Neural progenitor cell (in vitro differentiated cells): Measurements from ENCODE around the gene ATG3. TPM values are rescaled to one million over a fixed set of nuclear protein-coding genes. Genes with fewer than 3 reads are reported as not detected.
"Not testable (repeated sequence)": the region's sequence is repeated elsewhere in the genome, so short reads cannot be mapped to it uniquely, and the experiment has no call there.

Experiments
- DNase-seq: peaks from one replicate; pipeline ENCODE4 v3.0.0-alpha.2; 2016; ENCODE audit warnings: low spot score
- H2AFZ ChIP-seq: fragments of 200-600 bp; sonication (generic); replicated peaks from 2 replicates; pipeline ENCODE4 v1.6.1; 2016; ENCODE audit warnings: antibody characterized with exemption
- H3F3A ChIP-seq: fragments of 200-600 bp; sonication (generic); 2 replicates; pipeline ENCODE4 v1.6.1; 2016; ENCODE audit warnings: antibody characterized with exemption, low read depth
- H3K27ac ChIP-seq: fragments of 200-600 bp; sonication (generic); 2 replicates; pipeline ENCODE4 v1.5.1; 2016; ENCODE audit warnings: mild to moderate bottlenecking
- H3K27me3 ChIP-seq: fragments of 200-600 bp; sonication (generic); 2 replicates; pipeline ENCODE4 v1.6.1; 2016; ENCODE audit warnings: mild to moderate bottlenecking, moderate library complexity
- H3K36me3 ChIP-seq: fragments of 200-600 bp; sonication (generic); 2 replicates; pipeline ENCODE4 v1.5.1; 2016
- H3K4me1 ChIP-seq: fragments of 200-600 bp; sonication (generic); 2 replicates; pipeline ENCODE4 v1.6.1; 2016; ENCODE audit warnings: mixed run types
- H3K4me2 ChIP-seq: fragments of 200-600 bp; sonication (generic); 2 replicates; pipeline ENCODE4 v1.6.1; 2016
- H3K4me3 ChIP-seq: fragments of 200-600 bp; sonication (generic); 2 replicates; pipeline ENCODE4 v1.5.1; 2016
- H3K79me2 ChIP-seq: fragments of 200-600 bp; sonication (generic); 2 replicates; pipeline ENCODE4 v1.6.1; 2016; ENCODE audit warnings: low read depth
- H3K9ac ChIP-seq: fragments of 200-600 bp; sonication (generic); 2 replicates; pipeline ENCODE4 v1.6.1; 2016
- H3K9me3 ChIP-seq: fragments of 200-600 bp; sonication (generic); 2 replicates; pipeline ENCODE4 v1.5.1; 2016; ENCODE audit warnings: low read depth
- H4K20me1 ChIP-seq: fragments of 200-600 bp; sonication (generic); 2 replicates; pipeline ENCODE4 v1.6.1; 2016; ENCODE audit warnings: low read depth
- H3K27ac Mint-ChIP-seq: 3 replicates; pipeline ENCODE4 v1.8.0; 2021; ENCODE audit warnings: mixed read lengths
- H3K27me3 Mint-ChIP-seq: 2 replicates; pipeline ENCODE4 v1.8.0; 2022; ENCODE audit warnings: low read depth, mild to moderate bottlenecking, inconsistent platforms, moderate library complexity, mixed read lengths; ENCODE audit not compliant: insufficient read depth
- H3K36me3 Mint-ChIP-seq: 3 replicates; pipeline ENCODE4 v1.8.0; 2021; ENCODE audit warnings: mixed read lengths
- H3K4me1 Mint-ChIP-seq: 3 replicates; pipeline ENCODE4 v1.8.0; 2021; ENCODE audit warnings: mixed read lengths
- H3K4me3 Mint-ChIP-seq: 3 replicates; pipeline ENCODE4 v1.8.0; 2021; ENCODE audit warnings: mild to moderate bottlenecking, moderate library complexity, mixed read lengths
- H3K9me3 Mint-ChIP-seq: 3 replicates; pipeline ENCODE4 v1.8.0; 2020; ENCODE audit warnings: mixed read lengths
- EZH2 ChIP-seq: fragments of 200-600 bp; sonication (generic); IDR thresholded peaks from 2 replicates; pipeline ENCODE4 v1.6.1; 2017; ENCODE audit warnings: antibody characterized with exemption, mild to moderate bottlenecking, moderate library complexity
- EZH2phosphoT487 ChIP-seq: fragments of 200-600 bp; sonication (generic); IDR thresholded peaks from 2 replicates; pipeline ENCODE4 v1.6.1; 2017; ENCODE audit warnings: antibody characterized with exemption
- total RNA-seq: library from RNA; depleted of rRNA; stranded (reverse); fragments of >200 nt; gene quantifications from 2 replicates; pipeline ENCODE4 v1.2.3, GENCODE V29; 2015; ENCODE audit warnings: low replicate concordance
- TF ChIP-seq, protein P1 (sequence below): fragments of 200-600 bp; sonication (generic); IDR thresholded peaks from 2 replicates; pipeline ENCODE4 v1.5.1; 2017; ENCODE audit warnings: antibody characterized with exemption, mild to moderate bottlenecking

The ATG3 gene
- total RNA-seq, 1 donor from 2014 or later, result 55.8 TPM

GRCh38 chr3:112498914-112499711 lies 62.6 kb downstream of the ATG3 start, which contains the start of gene BTLA:
TSS of gene BTLA (minus strand) at chr3:112499472. CDS start at chr3:112499358, 114 bp downstream.
- no peaks in the 10 kb centered on the region for H4K20me1 ChIP-seq
- DNase-seq, result no peak
- H2AFZ ChIP-seq, result no peak within 1 kb of the TSS
- H3K9me3 Mint-ChIP-seq, result no peaks in the 10 kb centered on the region
- no peak within 1 kb of the TSS for H3K4me3 ChIP-seq
- H3K9ac ChIP-seq, result no peak within 1 kb of the TSS
- no peak within 1 kb of the TSS for H3K4me3 Mint-ChIP-seq
- H3K36me3 ChIP-seq, result no peaks in the 10 kb centered on the region
- TF ChIP-seq EZH2phosphoT487, result no peak
- TF ChIP-seq, protein P1, sequence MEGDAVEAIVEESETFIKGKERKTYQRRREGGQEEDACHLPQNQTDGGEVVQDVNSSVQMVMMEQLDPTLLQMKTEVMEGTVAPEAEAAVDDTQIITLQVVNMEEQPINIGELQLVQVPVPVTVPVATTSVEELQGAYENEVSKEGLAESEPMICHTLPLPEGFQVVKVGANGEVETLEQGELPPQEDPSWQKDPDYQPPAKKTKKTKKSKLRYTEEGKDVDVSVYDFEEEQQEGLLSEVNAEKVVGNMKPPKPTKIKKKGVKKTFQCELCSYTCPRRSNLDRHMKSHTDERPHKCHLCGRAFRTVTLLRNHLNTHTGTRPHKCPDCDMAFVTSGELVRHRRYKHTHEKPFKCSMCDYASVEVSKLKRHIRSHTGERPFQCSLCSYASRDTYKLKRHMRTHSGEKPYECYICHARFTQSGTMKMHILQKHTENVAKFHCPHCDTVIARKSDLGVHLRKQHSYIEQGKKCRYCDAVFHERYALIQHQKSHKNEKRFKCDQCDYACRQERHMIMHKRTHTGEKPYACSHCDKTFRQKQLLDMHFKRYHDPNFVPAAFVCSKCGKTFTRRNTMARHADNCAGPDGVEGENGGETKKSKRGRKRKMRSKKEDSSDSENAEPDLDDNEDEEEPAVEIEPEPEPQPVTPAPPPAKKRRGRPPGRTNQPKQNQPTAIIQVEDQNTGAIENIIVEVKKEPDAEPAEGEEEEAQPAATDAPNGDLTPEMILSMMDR, result no peak
- TF ChIP-seq EZH2, result no peak
- H3F3A ChIP-seq, result no peaks in the 10 kb centered on the region
- no peaks in the 10 kb centered on the region for H3K79me2 ChIP-seq
- no peaks in the 10 kb centered on the region for H3K9me3 ChIP-seq
- H3K27ac ChIP-seq, result no peak within 1 kb of the TSS
- no peaks in the 10 kb centered on the region for H3K27me3 Mint-ChIP-seq
- no peaks in the 10 kb centered on the region for H3K4me1 ChIP-seq
- no peaks in the 10 kb centered on the region for H3K36me3 Mint-ChIP-seq
- H3K4me2 ChIP-seq, result no peak within 1 kb of the TSS
- H3K27me3 ChIP-seq, result no peaks in the 10 kb centered on the region
- no peaks in the 10 kb centered on the region for H3K4me1 Mint-ChIP-seq
- H3K27ac Mint-ChIP-seq, result no peak within 1 kb of the TSS

GRCh38 chr3:112497897-112498548 lies 63.7 kb downstream of the ATG3 start:
- Histone ChIP-seq H3K36me3 (no peaks in the 10 kb centered on the region), H3F3A (no peaks in the 10 kb centered on the region), H3K9ac (no peak overlapping the region), H3K4me3 (no peak overlapping the region), H3K79me2 (no peaks in the 10 kb centered on the region), H3K9me3 (no peaks in the 10 kb centered on the region), H3K4me2 (no peak overlapping the region), H3K27ac (no peak overlapping the region), H3K4me1 (no peaks in the 10 kb centered on the region), H4K20me1 (no peaks in the 10 kb centered on the region), H3K27me3 (no peaks in the 10 kb centered on the region), H2AFZ (no peak overlapping the region)
- H3K4me1 Mint-ChIP-seq, result no peaks in the 10 kb centered on the region
- DNase-seq, result no peak
- no peak overlapping the region for H3K27ac Mint-ChIP-seq
- no peak for TF ChIP-seq EZH2
- TF ChIP-seq, protein P1, result no peak
- no peak for TF ChIP-seq EZH2phosphoT487
- H3K9me3 Mint-ChIP-seq, result no peaks in the 10 kb centered on the region
- H3K36me3 Mint-ChIP-seq, result no peaks in the 10 kb centered on the region
- H3K4me3 Mint-ChIP-seq, result no peak overlapping the region
- no peaks in the 10 kb centered on the region for H3K27me3 Mint-ChIP-seq

- no peaks in the 10 kb centered on the region for H3K27me3 Mint-ChIP-seq
- no peaks in the 10 kb centered on the region for H3K79me2 ChIP-seq
Observed at GRCh38 chr3:112496366-112497067, 65.2 kb downstream of the ATG3 start.

DNA sequence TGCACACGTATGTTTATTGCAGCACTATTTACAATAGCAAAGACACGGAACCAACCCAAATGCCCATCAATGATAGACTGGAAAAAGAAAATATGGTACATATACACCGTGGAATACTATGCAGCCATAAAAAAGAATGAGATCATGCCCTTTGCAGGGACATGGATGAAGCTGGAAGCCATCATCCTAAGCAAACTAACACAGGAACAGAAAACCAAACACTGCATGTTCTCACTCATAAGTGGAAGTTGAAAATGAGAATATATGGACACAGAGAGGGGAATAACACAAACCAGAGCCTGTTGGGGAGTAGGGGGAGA lies 67.4 kb downstream of the ATG3 start:
- H3K9ac ChIP-seq, H2AFZ ChIP-seq, H3K27ac Mint-ChIP-seq, H3K27me3 Mint-ChIP-seq, H3K79me2 ChIP-seq, H4K20me1 ChIP-seq, H3K4me3 ChIP-seq, H3K4me2 ChIP-seq, H3F3A ChIP-seq, H3K36me3 ChIP-seq, H3K9me3 Mint-ChIP-seq, H3K4me3 Mint-ChIP-seq, DNase-seq, H3K27ac ChIP-seq, H3K4me1 Mint-ChIP-seq, H3K9me3 ChIP-seq, H3K4me1 ChIP-seq, H3K27me3 ChIP-seq, H3K36me3 Mint-ChIP-seq: not testable (repeated sequence)

More at GRCh38 chr3:112496366-112497067, 65.2 kb downstream of the ATG3 start:
- H3K4me2 ChIP-seq, result no peak overlapping the region
- Mint-ChIP-seq H3K36me3 (no peaks in the 10 kb centered on the region), H3K27ac (no peak overlapping the region), H3K4me1 (no peaks in the 10 kb centered on the region), H3K4me3 (no peak overlapping the region), H3K9me3 (no peaks in the 10 kb centered on the region)
- no peak overlapping the region for H3K27ac ChIP-seq
- no peaks in the 10 kb centered on the region for H3K4me1 ChIP-seq
- no peak overlapping the region for H3K4me3 ChIP-seq
- no peaks in the 10 kb centered on the region for H3F3A ChIP-seq
- no peaks in the 10 kb centered on the region for H3K9me3 ChIP-seq
- H3K27me3 ChIP-seq, result no peaks in the 10 kb centered on the region
- DNase-seq, result no peak
- TF ChIP-seq EZH2phosphoT487 (no peak), EZH2 (no peak)
- TF ChIP-seq, protein P1, result no peak
- no peaks in the 10 kb centered on the region for H3K36me3 ChIP-seq
- no peaks in the 10 kb centered on the region for H4K20me1 ChIP-seq
- no peak overlapping the region for H2AFZ ChIP-seq
- H3K9ac ChIP-seq, result no peak overlapping the region
